ENCODE measurements around the gene SEPSECS. TPM values are rescaled to one million over a fixed set of nuclear protein-coding genes. Genes with fewer than 3 reads are reported as not detected.
A peak's percentile ranks its signal among the peaks of the same experiment; 100 is the strongest.

Gene SEPSECS
- total RNA-seq, 1 experiment from 2014 or later = 4.2 TPM

DNA sequence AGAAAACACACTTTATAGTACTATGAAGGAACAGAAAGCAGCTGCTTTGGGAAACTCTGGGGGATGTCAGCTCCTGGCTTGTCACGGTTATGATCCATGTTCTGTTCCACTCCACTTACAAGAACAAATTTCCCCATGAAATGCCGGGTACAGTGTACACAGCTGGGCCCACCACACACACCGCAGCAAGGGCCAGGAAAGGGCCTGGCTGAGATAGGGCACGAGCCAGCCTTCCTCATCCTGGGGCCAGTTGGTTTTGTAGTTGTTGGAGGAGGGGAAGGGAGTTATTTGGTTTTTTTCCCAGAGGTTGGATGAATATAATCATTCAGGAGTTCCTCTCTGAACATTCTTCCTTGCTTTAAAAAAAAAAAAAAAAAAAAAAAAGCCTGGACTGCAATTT, 56.8 kb downstream of the SEPSECS start:
- no peak overlapping the region for H4K91ac ChIP-seq (ENCODE audit: insufficient read length, low read depth, low read length)
- H4K8ac ChIP-seq (replicated peaks; ENCODE audit: insufficient read length, low read depth, low read length) = no peak overlapping the region
- no peaks in the 10 kb centered on the region for H3K79me1 ChIP-seq (ENCODE audit: insufficient read depth, low read depth, low read length, poor library complexity, severe bottlenecking)
- H4K5ac ChIP-seq (ENCODE audit: insufficient read length, low read depth, low read length) = no peak overlapping the region
- H3K23ac ChIP-seq (ENCODE audit: insufficient read length, low read depth, low read length) = no peak overlapping the region
- Mint-ChIP-seq H3K27ac (peak overlapping the region in 1 of 3 experiments; percentile 44; a peak in 1 of 7 replicates), H3K36me3 (ENCODE audit: insufficient read depth in 1 of 3, low read depth in 3 of 3) (peaks cover 0 to 3% (median 0%) of the 10 kb centered on the region in 3 experiments; a peak in 2 of 7 replicates), H3K27me3 (ENCODE audit: low read depth) (no peaks in the 10 kb centered on the region; the same call in 1 of the 2 replicates), H3K9me3 (peaks cover 3 to 5% of the 10 kb centered on the region in 2 experiments; a peak in 4 of 5 replicates), H3K4me3 (no peak overlapping the region), H3K4me1 (no peaks in the 10 kb centered on the region)
- no peak overlapping the region for H3K9ac ChIP-seq (ENCODE audit: extremely low read depth, insufficient read length, low read length)
- H2AK5ac ChIP-seq (ENCODE audit: insufficient read length, low read length) = no peak overlapping the region
- peaks cover 8% of the 10 kb centered on the region for H3K9me3 ChIP-seq (ENCODE audit: control insufficient read depth, low read depth, low read length)
- H2BK120ac ChIP-seq (ENCODE audit: low read depth, low read length, poor library complexity, severe bottlenecking) = no peak overlapping the region
- DNase-seq = peak; percentile 2
- H3K18ac ChIP-seq (ENCODE audit: insufficient read length, low read depth, low read length) = no peak overlapping the region
- no peak for TF ChIP-seq CTCF (conservative IDR thresholded peaks at IDR 0.05)
- H3K4me1 ChIP-seq (ENCODE audit: insufficient read depth, low read length) = no peaks in the 10 kb centered on the region
- no peaks in the 10 kb centered on the region for H3K79me2 ChIP-seq (ENCODE audit: insufficient read depth, low read length)
- no peak overlapping the region for H2BK12ac ChIP-seq (ENCODE audit: insufficient read length, low read depth, low read length)
- H3K27me3 ChIP-seq (ENCODE audit: insufficient read depth, low read length) = no peaks in the 10 kb centered on the region
- H2BK5ac ChIP-seq (ENCODE audit: insufficient read length, low read length) = no peak overlapping the region
- H3K27ac ChIP-seq (ENCODE audit: insufficient read length, low read depth, low read length) = no peak overlapping the region
- H4K20me1 ChIP-seq (ENCODE audit: control insufficient read depth, insufficient read depth, insufficient read length) = no peaks in the 10 kb centered on the region
- no peaks in the 10 kb centered on the region for H3K23me2 ChIP-seq (ENCODE audit: insufficient read length, low read depth, low read length, poor library complexity, severe bottlenecking)
- no peak overlapping the region for H2AFZ ChIP-seq (ENCODE audit: low read length)
- H3K4ac ChIP-seq (ENCODE audit: low read depth, low read length) = no peak overlapping the region
- WGBS (ENCODE audit: extremely low coverage, insufficient read length, low lambda C conversion rate) = no CpG with 5 or more reads among the region's 4 CpGs
- H3K4me2 ChIP-seq (ENCODE audit: insufficient read depth, insufficient read length, low read length) = no peak overlapping the region
- no peak overlapping the region for H2BK20ac ChIP-seq (ENCODE audit: low read depth, low read length, poor library complexity, severe bottlenecking)
- H3T11ph ChIP-seq (ENCODE audit: low read length) = no peak overlapping the region
- H2BK15ac ChIP-seq (ENCODE audit: low read depth, low read length) = no peak overlapping the region
- no peak overlapping the region for H3K56ac ChIP-seq (ENCODE audit: insufficient read length, low read depth, low read length)
- no peak overlapping the region for H3K14ac ChIP-seq (ENCODE audit: insufficient read depth, low read length)
